GM23248 (cell line): Measurements from ENCODE around the gene SUGCT.

Experiments
- EZH2 ChIP-seq: fragments of 200-600 bp; sonication (generic); IDR thresholded peaks from 2 replicates; pipeline ENCODE4 v1.6.1; 2018; ENCODE audit warnings: antibody characterized with exemption, mild to moderate bottlenecking; ENCODE audit not compliant: insufficient read depth, poor library complexity, severe bottlenecking
- EZH2phosphoT487 ChIP-seq: fragments of 200-600 bp; sonication (generic); IDR thresholded peaks from 2 replicates; pipeline ENCODE4 v1.6.1; 2018; ENCODE audit warnings: antibody characterized with exemption, moderate library complexity, mild to moderate bottlenecking, low read depth; ENCODE audit not compliant: insufficient read depth

GRCh38 chr7:40232242-40232893, 97.6 kb downstream of the SUGCT start:
- TF ChIP-seq EZH2: no peak
- no peak for TF ChIP-seq EZH2phosphoT487
